Stimulated activated naive CD4-positive, alpha-beta T cell treated with Interleukin-2 at 50 U/mL for 16 hours (primary cell): ENCODE measurements around the gene TECR.
"Not testable (repeated sequence)": the region's sequence is repeated elsewhere in the genome, so short reads cannot be mapped to it uniquely, and the experiment has no call there.

ENCODE experiments used
- DNase-seq: peaks from one replicate; lab custom pipeline; 2025; lab: John Stamatoyannopoulos, UW

The TECR gene

GRCh38 chr19:14589433-14589832, 60.0 kb downstream of the TECR start:
- DNase-seq, result not testable (repeated sequence)

- no peak for DNase-seq
Observed at GRCh38 chr19:14595558-14595957, 66.2 kb downstream of the TECR start.

GRCh38 chr19:14599548-14600147, 70.3 kb downstream of the TECR start:
- no peak for DNase-seq

GRCh38 chr19:14603990-14604387, 74.6 kb downstream of the TECR start:
- DNase-seq, result no peak

GRCh38 chr19:14606627-14607026, 77.2 kb downstream of the TECR start:
- no peak for DNase-seq

- DNase-seq, result no peak
Observed at GRCh38 chr19:14611051-14611450, 81.7 kb downstream of the TECR start.

- DNase-seq, result not testable (repeated sequence)
Observed at GRCh38 chr19:14612242-14612641, 82.8 kb downstream of the TECR start.

- no peak for DNase-seq
Observed at GRCh38 chr19:14612657-14613056, 83.3 kb downstream of the TECR start.

GRCh38 chr19:14613399-14614098, 84.2 kb downstream of the TECR start:
- not testable (repeated sequence) for DNase-seq

- no peak for DNase-seq
Observed at GRCh38 chr19:14614099-14614412, 84.7 kb downstream of the TECR start.
